Stomach smooth muscle (tissue), 2 donors: ENCODE measurements around the gene HS3ST2.

Experiments
- H3K27ac ChIP-seq: one replicate; pipeline ENCODE4 v1.7.0; 2013; ENCODE audit warnings: mild to moderate bottlenecking, low read length, inconsistent platforms
- H3K27me3 ChIP-seq, 2 donors: one replicate each; pipeline ENCODE4 v1.7.0; 2013; ENCODE audit warnings: low read length in 2 of 2; ENCODE audit not compliant: insufficient read depth in 2 of 2, control insufficient read depth in 1 of 2
- H3K36me3 ChIP-seq, 2 donors: one replicate each; pipeline ENCODE4 v1.7.0; 2013; ENCODE audit warnings: low read length in 2 of 2; ENCODE audit not compliant: control insufficient read depth in 2 of 2, insufficient read depth in 2 of 2
- H3K4me1 ChIP-seq: one replicate; pipeline ENCODE4 v1.7.0; 2013; ENCODE audit warnings: low read length; ENCODE audit not compliant: control insufficient read depth, insufficient read depth
- H3K4me3 ChIP-seq, 2 donors: one replicate each; pipeline ENCODE4 v1.7.0; 2013; ENCODE audit warnings: low read length in 2 of 2
- H3K9ac ChIP-seq, 2 donors: one replicate each; pipeline ENCODE4 v1.7.0; 2013; ENCODE audit warnings: low read length in 2 of 2, mild to moderate bottlenecking in 1 of 2
- H3K9me3 ChIP-seq, 2 donors: one replicate each; pipeline ENCODE4 v1.7.0; 2013; ENCODE audit warnings: low read length in 2 of 2; ENCODE audit not compliant: control insufficient read depth in 2 of 2
- donor health status: healthy.
- donor health status: Pancreatic carcinoma.

HS3ST2 gene

GRCh38 chr16:22813948-22814710, at the start of gene HS3ST2:
TSS of gene HS3ST2 (plus strand) at chr16:22814162. CDS start at chr16:22814611, 449 bp downstream.
- no peak within 1 kb of the TSS for H3K27ac ChIP-seq
- peak within 1 kb of the TSS; percentile 55 to 73 for H3K4me3 ChIP-seq
- H3K9me3 ChIP-seq, result no peaks in the 10 kb centered on the region
- no peaks in the 10 kb centered on the region for H3K36me3 ChIP-seq
- H3K9ac ChIP-seq, result no peak within 1 kb of the TSS
- H3K27me3 ChIP-seq, result peaks cover 26 to 40% of the 10 kb centered on the region in 2 donors
- H3K4me1 ChIP-seq, result peaks cover 21% of the 10 kb centered on the region

GRCh38 chr16:22764662-22765327, 49.2 kb upstream of the HS3ST2 start:
- H3K27ac ChIP-seq, result peak overlapping the region; percentile 76
- H3K9me3 ChIP-seq, result no peaks in the 10 kb centered on the region
- no peaks in the 10 kb centered on the region for H3K36me3 ChIP-seq
- peaks cover 29% of the 10 kb centered on the region for H3K4me1 ChIP-seq
- no peak overlapping the region for H3K4me3 ChIP-seq
- no peak overlapping the region for H3K9ac ChIP-seq
- no peaks in the 10 kb centered on the region for H3K27me3 ChIP-seq

GRCh38 chr16:22765479-22765878, 48.5 kb upstream of the HS3ST2 start:
- Histone ChIP-seq H3K4me3 (peak overlapping the region in 1 of 2 donors; percentile 15), H3K27ac (peak overlapping the region; percentile 76), H3K4me1 (peaks cover 29% of the 10 kb centered on the region), H3K36me3 (no peaks in the 10 kb centered on the region), H3K27me3 (no peaks in the 10 kb centered on the region), H3K9me3 (no peaks in the 10 kb centered on the region), H3K9ac (no peak overlapping the region)

GRCh38 chr16:22770866-22771265, 43.1 kb upstream of the HS3ST2 start:
- no peaks in the 10 kb centered on the region for H3K36me3 ChIP-seq
- H3K4me1 ChIP-seq, result peaks cover 4% of the 10 kb centered on the region

GRCh38 chr16:22771551-22771950, 42.4 kb upstream of the HS3ST2 start:
- peaks cover 0 to 5% of the 10 kb centered on the region in 2 donors for H3K27me3 ChIP-seq
- no peak overlapping the region for H3K4me3 ChIP-seq
- H3K27ac ChIP-seq, result no peak overlapping the region
- H3K4me1 ChIP-seq, result no peaks in the 10 kb centered on the region
- peaks cover 0 to 3% of the 10 kb centered on the region in 2 donors for H3K9me3 ChIP-seq
- no peak overlapping the region for H3K9ac ChIP-seq
- H3K36me3 ChIP-seq, result no peaks in the 10 kb centered on the region

More at GRCh38 chr16:22770866-22771265, 43.1 kb upstream of the HS3ST2 start:
- Histone ChIP-seq H3K27me3 (peaks cover 0 to 5% of the 10 kb centered on the region in 2 donors), H3K9me3 (peaks cover 0 to 3% of the 10 kb centered on the region in 2 donors), H3K9ac (no peak overlapping the region), H3K27ac (no peak overlapping the region), H3K4me3 (no peak overlapping the region)

- H3K36me3 ChIP-seq, result no peaks in the 10 kb centered on the region
- peaks cover 0 to 3% of the 10 kb centered on the region in 2 donors for H3K9me3 ChIP-seq
- peaks cover 0 to 5% of the 10 kb centered on the region in 2 donors for H3K27me3 ChIP-seq
- H3K4me3 ChIP-seq, result no peak overlapping the region
- no peak overlapping the region for H3K27ac ChIP-seq
- H3K9ac ChIP-seq, result no peak overlapping the region
- no peaks in the 10 kb centered on the region for H3K4me1 ChIP-seq
Observed at GRCh38 chr16:22775220-22775922, 38.6 kb upstream of the HS3ST2 start.

GRCh38 chr16:22781480-22781879, 32.5 kb upstream of the HS3ST2 start:
- H3K36me3 ChIP-seq, result no peaks in the 10 kb centered on the region
- no peaks in the 10 kb centered on the region for H3K4me1 ChIP-seq

GRCh38 chr16:22782314-22782713, 31.6 kb upstream of the HS3ST2 start:
- Histone ChIP-seq H3K27me3 (peaks cover 0 to 2% of the 10 kb centered on the region in 2 donors), H3K9me3 (no peaks in the 10 kb centered on the region), H3K4me3 (no peak overlapping the region), H3K9ac (no peak overlapping the region), H3K4me1 (no peaks in the 10 kb centered on the region), H3K27ac (no peak overlapping the region), H3K36me3 (no peaks in the 10 kb centered on the region)

More at GRCh38 chr16:22781480-22781879, 32.5 kb upstream of the HS3ST2 start:
- Histone ChIP-seq H3K27me3 (peaks cover 0 to 2% of the 10 kb centered on the region in 2 donors), H3K27ac (no peak overlapping the region), H3K9me3 (no peaks in the 10 kb centered on the region), H3K9ac (no peak overlapping the region), H3K4me3 (no peak overlapping the region)

GRCh38 chr16:22784690-22785214, 29.2 kb upstream of the HS3ST2 start:
- Histone ChIP-seq H3K27ac (no peak overlapping the region), H3K4me3 (no peak overlapping the region), H3K4me1 (no peaks in the 10 kb centered on the region), H3K9ac (no peak overlapping the region), H3K9me3 (no peaks in the 10 kb centered on the region), H3K36me3 (no peaks in the 10 kb centered on the region), H3K27me3 (peaks cover 0 to 2% of the 10 kb centered on the region in 2 donors)

GRCh38 chr16:22785552-22785951, 28.4 kb upstream of the HS3ST2 start:
- H3K36me3 ChIP-seq, result no peaks in the 10 kb centered on the region
- peaks cover 0 to 2% of the 10 kb centered on the region in 2 donors for H3K27me3 ChIP-seq
- H3K27ac ChIP-seq, result no peak overlapping the region
- H3K9ac ChIP-seq, result no peak overlapping the region
- H3K4me3 ChIP-seq, result no peak overlapping the region
- H3K9me3 ChIP-seq, result no peaks in the 10 kb centered on the region
- H3K4me1 ChIP-seq, result no peaks in the 10 kb centered on the region
